BLaER1 treated with 17β-estradiol and CSF1 and Interleukin-3, amounts not matched to agents 10 nM and 100 nM (cell line): ENCODE measurements around the gene COPA.
A peak's percentile ranks its signal among the peaks of the same experiment; 100 is the strongest.

Experiments used
- H3K27ac ChIP-seq, 11 experiments: shearing (Covaris generic); formaldehyde crosslinking; 2 replicates each; pipeline ENCODE4 v1.8.1; 2022
- H3K27me3 ChIP-seq, 11 experiments: shearing (Covaris generic); formaldehyde crosslinking; 2 replicates each; pipeline ENCODE4 v1.8.1; 2022
- H3K36me3 ChIP-seq, 11 experiments: shearing (Covaris generic); formaldehyde crosslinking; 2 replicates each; pipeline ENCODE4 v1.8.1; 2022
- H3K4me1 ChIP-seq, 10 experiments: shearing (Covaris generic); formaldehyde crosslinking; 2 replicates each; pipeline ENCODE4 v1.8.1; 2022
- H3K4me2 ChIP-seq, 11 experiments: shearing (Covaris generic); formaldehyde crosslinking; 2 replicates each; pipeline ENCODE4 v1.8.1; 2022
- H3K4me3 ChIP-seq, 10 experiments: shearing (Covaris generic); formaldehyde crosslinking; 2 replicates each; pipeline ENCODE4 v1.8.1; 2022
- H3K9ac ChIP-seq, 11 experiments: shearing (Covaris generic); formaldehyde crosslinking; 2 replicates each; pipeline ENCODE4 v1.8.1; 2022
- H3K9me3 ChIP-seq, 11 experiments: shearing (Covaris generic); formaldehyde crosslinking; replicated peaks in 1 of 11; 2 replicates each; pipeline ENCODE4 v1.8.1; 2022
- H4K20me1 ChIP-seq, 11 experiments: shearing (Covaris generic); formaldehyde crosslinking; 2 replicates each; pipeline ENCODE4 v1.8.1; 2022
- Cebpa-rat ChIP-seq, 11 experiments: shearing (Covaris generic); IDR thresholded peaks; 2 replicates each; pipeline ENCODE4 v1.8.1; 2022

Gene COPA

GRCh38 chr1:160322831-160323230, 20.2 kb downstream of the COPA start:
- Histone ChIP-seq H3K9ac (no peak overlapping the region), H3K36me3 (peaks cover 94 to 100% (median 98%) of the 10 kb centered on the region in 11 experiments), H4K20me1 (peaks cover 0 to 84% (median 24%) of the 10 kb centered on the region in 11 experiments; a peak in 15 of 22 replicates), H3K4me2 (no peak overlapping the region), H3K27ac (no peak overlapping the region), H3K4me1 (peaks cover 0 to 15% (median 0%) of the 10 kb centered on the region in 10 experiments; a peak in 2 of 20 replicates), H3K27me3 (no peaks in the 10 kb centered on the region), H3K9me3 (peaks cover 0 to 12% (median 8%) of the 10 kb centered on the region in 11 experiments; a peak in 19 of 22 replicates), H3K4me3 (no peak overlapping the region)
- TF ChIP-seq Cebpa-rat (IDR thresholded peaks at IDR 0.05) = no peak

- Histone ChIP-seq H3K27ac (no peak overlapping the region; a peak in 1 of 22 replicates), H3K9me3 (peaks cover 9 to 27% (median 23%) of the 10 kb centered on the region in 11 experiments), H3K36me3 (peaks cover 94 to 100% (median 99%) of the 10 kb centered on the region in 11 experiments), H3K4me1 (no peaks in the 10 kb centered on the region), H3K4me3 (no peak overlapping the region), H3K9ac (no peak overlapping the region), H3K27me3 (no peaks in the 10 kb centered on the region), H4K20me1 (peaks cover 0 to 86% (median 21%) of the 10 kb centered on the region in 11 experiments; a peak in 13 of 22 replicates), H3K4me2 (no peak overlapping the region)
- TF ChIP-seq Cebpa-rat (IDR thresholded peaks at IDR 0.05) = no peak
These were observed 27.7 kb downstream of the COPA start for GRCh38 chr1:160315359-160315758.

GRCh38 chr1:160309571-160309970, 33.5 kb downstream of the COPA start:
- H3K4me3 ChIP-seq = no peak overlapping the region
- no peaks in the 10 kb centered on the region for H3K27me3 ChIP-seq
- H3K4me2 ChIP-seq = no peak overlapping the region
- no peak overlapping the region for H3K9ac ChIP-seq
- H4K20me1 ChIP-seq = peaks cover 0 to 69% (median 5%) of the 10 kb centered on the region in 11 experiments; a peak in 9 of 22 replicates
- TF ChIP-seq Cebpa-rat (IDR thresholded peaks at IDR 0.05) = no peak
- H3K4me1 ChIP-seq = peaks cover 0 to 26% (median 20%) of the 10 kb centered on the region in 10 experiments; a peak in 13 of 20 replicates
- no peaks in the 10 kb centered on the region for H3K9me3 ChIP-seq
- no peak overlapping the region for H3K27ac ChIP-seq
- H3K36me3 ChIP-seq = peaks cover 99 to 100% (median 100%) of the 10 kb centered on the region in 11 experiments

- H3K27me3 ChIP-seq = no peaks in the 10 kb centered on the region
- H3K4me3 ChIP-seq = no peak overlapping the region
- H3K36me3 ChIP-seq = peaks cover 99 to 100% (median 100%) of the 10 kb centered on the region in 11 experiments
- H3K4me1 ChIP-seq = peaks cover 0 to 26% (median 20%) of the 10 kb centered on the region in 10 experiments; a peak in 13 of 20 replicates
- no peak overlapping the region for H3K9ac ChIP-seq
- TF ChIP-seq Cebpa-rat (IDR thresholded peaks at IDR 0.05) = no peak
- H3K9me3 ChIP-seq = no peaks in the 10 kb centered on the region
- H3K4me2 ChIP-seq = no peak overlapping the region
- H4K20me1 ChIP-seq = peaks cover 0 to 69% (median 5%) of the 10 kb centered on the region in 11 experiments; a peak in 9 of 22 replicates
- H3K27ac ChIP-seq = 0 out of 22 replicates have a peak overlapping the region, but pooled peaks of 1 of the 11 experiments have one; percentile 18
These were observed 33.9 kb downstream of the COPA start for GRCh38 chr1:160309185-160309557.

- peaks cover 0 to 69% (median 5%) of the 10 kb centered on the region in 11 experiments; a peak in 7 of 22 replicates for H4K20me1 ChIP-seq
- H3K4me1 ChIP-seq = peaks cover 0 to 26% (median 20%) of the 10 kb centered on the region in 10 experiments; a peak in 13 of 20 replicates
- H3K27ac ChIP-seq = peak overlapping the region in 2 of 11 experiments; percentile 43 to 58; a peak in 3 of 22 replicates
- no peaks in the 10 kb centered on the region for H3K9me3 ChIP-seq
- peaks cover 99 to 100% (median 100%) of the 10 kb centered on the region in 11 experiments for H3K36me3 ChIP-seq
- H3K4me3 ChIP-seq = no peak overlapping the region
- H3K4me2 ChIP-seq = peak overlapping the region in 5 of 11 experiments; percentile 37 to 69 (median 46); a peak in 9 of 22 replicates
- no peak for TF ChIP-seq Cebpa-rat (IDR thresholded peaks at IDR 0.05)
- H3K27me3 ChIP-seq = no peaks in the 10 kb centered on the region
- H3K9ac ChIP-seq = peak overlapping the region in 1 of 11 experiments; percentile 49; a peak in 2 of 22 replicates
These were observed 34.4 kb downstream of the COPA start for GRCh38 chr1:160308451-160309184.

- Histone ChIP-seq H3K27ac (peak overlapping the region in 5 of 11 experiments; percentile 43 to 58 (median 48); a peak in 8 of 22 replicates), H4K20me1 (peaks cover 0 to 74% (median 5%) of the 10 kb centered on the region in 11 experiments; a peak in 8 of 22 replicates), H3K36me3 (peaks cover 100% of the 10 kb centered on the region in 11 experiments), H3K9ac (peak overlapping the region in 4 of 11 experiments; percentile 5 to 49 (median 19); a peak in 3 of 22 replicates), H3K4me2 (peak overlapping the region in 6 of 11 experiments; percentile 37 to 69 (median 52); a peak in 9 of 22 replicates), H3K27me3 (no peaks in the 10 kb centered on the region), H3K9me3 (no peaks in the 10 kb centered on the region), H3K4me3 (no peak overlapping the region), H3K4me1 (peaks cover 0 to 26% (median 20%) of the 10 kb centered on the region in 10 experiments; a peak in 13 of 20 replicates)
- no peak for TF ChIP-seq Cebpa-rat (IDR thresholded peaks at IDR 0.05)
These were observed 35.8 kb downstream of the COPA start for GRCh38 chr1:160307118-160307791.

GRCh38 chr1:160300173-160300572, 42.9 kb downstream of the COPA start:
- no peak overlapping the region for H3K9ac ChIP-seq
- H3K4me1 ChIP-seq = no peaks in the 10 kb centered on the region
- no peak overlapping the region for H3K4me3 ChIP-seq
- no peak overlapping the region for H3K27ac ChIP-seq
- no peak for TF ChIP-seq Cebpa-rat (IDR thresholded peaks at IDR 0.05)
- H4K20me1 ChIP-seq = peaks cover 0 to 77% (median 5%) of the 10 kb centered on the region in 11 experiments; a peak in 8 of 22 replicates
- H3K36me3 ChIP-seq = peaks cover 94 to 100% (median 97%) of the 10 kb centered on the region in 11 experiments
- H3K27me3 ChIP-seq = no peaks in the 10 kb centered on the region
- no peak overlapping the region for H3K4me2 ChIP-seq
- no peaks in the 10 kb centered on the region for H3K9me3 ChIP-seq

- Histone ChIP-seq H3K36me3 (peaks cover 98 to 100% (median 99%) of the 10 kb centered on the region in 11 experiments), H3K27ac (no peak overlapping the region), H3K4me3 (no peak overlapping the region), H3K4me2 (no peak overlapping the region), H3K27me3 (no peaks in the 10 kb centered on the region), H3K9ac (no peak overlapping the region), H3K4me1 (peaks cover 0 to 10% (median 4%) of the 10 kb centered on the region in 10 experiments; a peak in 6 of 20 replicates), H3K9me3 (no peaks in the 10 kb centered on the region), H4K20me1 (peaks cover 0 to 85% (median 19%) of the 10 kb centered on the region in 11 experiments; a peak in 12 of 22 replicates)
- TF ChIP-seq Cebpa-rat (IDR thresholded peaks at IDR 0.05) = no peak
These were observed 47.0 kb downstream of the COPA start for GRCh38 chr1:160296036-160296435.
